Activated B cell treated with CpG ODN at 0.5 μM for 24 hours (primary cell): ENCODE data around the gene UFC1. TPM values are rescaled to one million over a fixed set of nuclear protein-coding genes. Genes with fewer than 3 reads are reported as not detected.

ENCODE experiments used
- ATAC-seq: fragments of 200-7000 bp; cut with Tn5 transposase; one replicate; pipeline ENCODE4 v1.10.0; 2021; ENCODE audit warnings: low read depth, mild to moderate bottlenecking, moderate library complexity
- CTCF ChIA-PET: fragments of 350-600 bp; sonication (Branson Sonifier 250); formaldehyde crosslinking; loops from one replicate; lab custom pipeline; 2021; ENCODE audit warnings: antibody characterized with exemption; lab: Charles Lee
- POLR2A ChIA-PET: fragments of 350-600 bp; sonication (Branson Sonifier 250); formaldehyde crosslinking; loops from one replicate; lab custom pipeline; 2021; ENCODE audit warnings: antibody characterized with exemption; lab: Charles Lee
- DNase-seq: peaks from one replicate; pipeline ENCODE4 v3.0.0; 2022
- H3K27ac Mint-ChIP-seq: one replicate; pipeline ENCODE4 v1.8.0; 2020; ENCODE audit warnings: mixed read lengths
- H3K27me3 Mint-ChIP-seq: one replicate; pipeline ENCODE4 v1.8.0; 2021; ENCODE audit warnings: mixed read lengths
- H3K36me3 Mint-ChIP-seq: one replicate; pipeline ENCODE4 v1.8.0; 2021; ENCODE audit warnings: low read depth, mixed read lengths
- H3K4me1 Mint-ChIP-seq: one replicate; pipeline ENCODE4 v1.8.0; 2021; ENCODE audit warnings: mixed read lengths
- H3K4me3 Mint-ChIP-seq: one replicate; pipeline ENCODE4 v1.8.0; 2020; ENCODE audit warnings: mild to moderate bottlenecking, mixed read lengths
- H3K9me3 Mint-ChIP-seq: one replicate; pipeline ENCODE4 v1.8.0; 2020; ENCODE audit warnings: mixed read lengths
- CTCF ChIP-seq: fragments of 200-600 bp; IDR thresholded peaks from one replicate; pipeline ENCODE4 v1.8.0; 2022; ENCODE audit warnings: antibody characterized with exemption, mild to moderate bottlenecking
- intact Hi-C: fragments of 100-400 bp; cut with micrococcal nuclease; formaldehyde crosslinking; loops from one replicate; pipeline ENCODE4 v1.15.1; 2024
- total RNA-seq: library from RNA; stranded (reverse); gene quantifications from 2 replicates; pipeline ENCODE4 v1.2.3, GENCODE V29; 2022

Gene UFC1
- total RNA-seq, 1 donor from 2014 or later = 107 TPM

DNA sequence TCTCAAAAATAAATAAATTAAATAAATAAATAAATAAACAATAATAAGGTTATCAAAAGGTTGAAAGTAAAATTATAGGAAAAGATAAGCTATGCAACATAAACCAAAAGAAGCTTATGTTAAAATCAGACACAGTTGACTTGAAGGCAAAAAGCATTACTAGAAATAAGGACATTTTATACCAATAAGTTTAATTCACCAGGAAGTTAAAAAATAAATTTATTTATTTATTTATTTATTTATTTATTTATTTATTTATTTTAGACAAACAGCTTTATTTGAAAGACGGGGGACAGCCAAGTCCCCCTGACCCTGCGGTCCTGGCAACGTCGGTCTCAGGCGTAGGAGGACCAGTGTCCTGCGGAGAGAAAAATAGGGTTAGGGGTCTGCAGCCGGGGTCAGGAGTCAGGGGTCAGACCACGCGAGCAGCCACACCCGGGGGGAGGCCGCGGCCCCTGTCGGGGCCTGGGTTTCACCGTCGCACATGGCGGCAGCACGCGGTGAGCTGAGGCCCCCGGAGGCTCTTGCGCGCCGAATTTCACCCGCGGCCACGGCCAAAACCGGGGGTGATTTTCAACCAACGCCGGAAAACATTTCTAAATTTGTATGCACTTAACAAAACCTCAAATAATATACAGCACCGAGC is 12.9 kb upstream of the UFC1 start:
- Mint-ChIP-seq H3K4me3 (no peak overlapping the region), H3K36me3 (peaks cover 3% of the 10 kb centered on the region), H3K27ac (no peak overlapping the region), H3K4me1 (no peaks in the 10 kb centered on the region), H3K9me3 (no peaks in the 10 kb centered on the region), H3K27me3 (no peaks in the 10 kb centered on the region)
- ChIA-PET CTCF (interaction anchor here (0.6 to 5.4 kb wide), 10 partner anchors 12 to 397 kb away, joined by 3 to 37 read pairs (median 5); partner anchors contain the start of genes ARHGAP30, KLHDC9 and UFC1), POLR2A (interaction anchor here (0.6 to 2.3 kb wide), 6 partner anchors 19 to 115 kb away, joined by 3 to 11 read pairs (median 4); partner anchors contain the start of gene USF1)
- intact Hi-C loops = loop anchor here (1.0 kb wide), 2 partner anchors 144 to 148 kb away; no protein-coding TSS in a partner anchor
- TF ChIP-seq CTCF = no peak
- ATAC-seq (no peak), DNase-seq (no peak)

- CTCF ChIA-PET = interaction anchor here (0.9 kb wide), 1 partner anchor 76 kb away, joined by 3 read pairs; the partner anchor contains the start of gene ARHGAP30
- Mint-ChIP-seq H3K4me1 (no peaks in the 10 kb centered on the region), H3K27ac (no peak overlapping the region), H3K9me3 (no peaks in the 10 kb centered on the region), H3K27me3 (no peaks in the 10 kb centered on the region), H3K36me3 (no peaks in the 10 kb centered on the region), H3K4me3 (no peak overlapping the region)
- no peak for DNase-seq
- no peak for ATAC-seq
- intact Hi-C loops = no loop called here
- POLR2A ChIA-PET = interaction anchor here (0.8 kb wide), 1 partner anchor 9 kb away, joined by 3 read pairs; no protein-coding TSS in a partner anchor
- TF ChIP-seq CTCF = no peak
These were observed 7.9 kb upstream of the UFC1 start for GRCh38 chr1:161145832-161146231.

GRCh38 chr1:161153176-161153575 is 602 bp upstream of the UFC1 start:
- H3K27ac Mint-ChIP-seq = peak overlapping the region; percentile 100
- peaks cover 22% of the 10 kb centered on the region for H3K36me3 Mint-ChIP-seq
- TF ChIP-seq CTCF = no peak
- H3K4me3 Mint-ChIP-seq = peak overlapping the region; percentile 99
- ATAC-seq (peak; percentile 6), DNase-seq (no peak)
- no peaks in the 10 kb centered on the region for H3K27me3 Mint-ChIP-seq
- POLR2A ChIA-PET = interaction anchor here (0.7 to 3.3 kb wide), 20 partner anchors 9 to 555 kb away, joined by 3 to 34 read pairs (median 6); partner anchors contain the start of genes ARHGAP30, B4GALT3, DEDD and F11R
- intact Hi-C loops = loop anchor here (1.0 kb wide), 4 partner anchors 13 to 84 kb away; partner anchors contain the start of genes ARHGAP30, DEDD and PPOX
- peaks cover 19% of the 10 kb centered on the region for H3K4me1 Mint-ChIP-seq
- CTCF ChIA-PET = interaction anchor here (1.0 to 3.2 kb wide), 3 partner anchors 12 to 163 kb away, joined by 6 to 12 read pairs (median 7); partner anchors contain the start of gene PPOX
- H3K9me3 Mint-ChIP-seq = no peaks in the 10 kb centered on the region

DNA sequence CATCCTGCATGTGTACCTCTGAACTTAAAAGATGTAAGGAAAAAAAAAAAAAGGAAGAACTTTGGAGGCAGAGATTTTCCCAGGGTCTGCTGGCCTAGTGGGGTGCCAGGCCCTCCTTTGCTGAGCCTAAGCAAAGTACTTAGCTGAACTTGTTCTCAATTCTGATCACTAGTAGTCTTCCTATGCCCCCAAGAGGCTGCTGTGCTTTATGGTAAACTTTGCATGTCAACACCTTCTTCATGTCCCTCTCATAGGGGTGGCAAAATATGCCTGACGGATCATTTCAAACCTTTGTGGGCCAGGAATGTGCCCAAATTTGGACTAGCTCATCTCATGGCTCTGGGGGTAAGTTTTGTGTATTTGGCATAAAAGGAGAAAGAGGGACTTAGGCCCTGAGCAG is 4.1 kb downstream of the UFC1 start:
- no peak for TF ChIP-seq CTCF
- Mint-ChIP-seq H3K27me3 (no peaks in the 10 kb centered on the region), H3K27ac (no peak overlapping the region), H3K4me1 (peaks cover 55% of the 10 kb centered on the region), H3K36me3 (peaks cover 56% of the 10 kb centered on the region), H3K4me3 (peak overlapping the region; percentile 93), H3K9me3 (no peaks in the 10 kb centered on the region)
- DNase-seq = no peak
- ChIA-PET CTCF (interaction anchor here (1.0 to 1.1 kb wide), 3 partner anchors 8 to 160 kb away, joined by 3 to 5 read pairs (median 3); partner anchors contain the start of gene PPOX), POLR2A (interaction anchor here (0.7 to 3.2 kb wide), 7 partner anchors 8 to 90 kb away, joined by 3 to 13 read pairs (median 4); partner anchors contain the start of genes B4GALT3, DEDD, NDUFS2 and NIT1)
- intact Hi-C loops = loop anchor here (2.0 kb wide), 1 partner anchor 39 kb away; the partner anchor contains the start of genes NIT1 and PFDN2
- no peak for ATAC-seq
